Measurements from ENCODE around the gene VAMP1.
A peak's percentile ranks its signal among the peaks of the same experiment; 100 is the strongest.
"Not testable (repeated sequence)": the region's sequence is repeated elsewhere in the genome, so short reads cannot be mapped to it uniquely, and the experiment has no call there.

The VAMP1 gene

DNA sequence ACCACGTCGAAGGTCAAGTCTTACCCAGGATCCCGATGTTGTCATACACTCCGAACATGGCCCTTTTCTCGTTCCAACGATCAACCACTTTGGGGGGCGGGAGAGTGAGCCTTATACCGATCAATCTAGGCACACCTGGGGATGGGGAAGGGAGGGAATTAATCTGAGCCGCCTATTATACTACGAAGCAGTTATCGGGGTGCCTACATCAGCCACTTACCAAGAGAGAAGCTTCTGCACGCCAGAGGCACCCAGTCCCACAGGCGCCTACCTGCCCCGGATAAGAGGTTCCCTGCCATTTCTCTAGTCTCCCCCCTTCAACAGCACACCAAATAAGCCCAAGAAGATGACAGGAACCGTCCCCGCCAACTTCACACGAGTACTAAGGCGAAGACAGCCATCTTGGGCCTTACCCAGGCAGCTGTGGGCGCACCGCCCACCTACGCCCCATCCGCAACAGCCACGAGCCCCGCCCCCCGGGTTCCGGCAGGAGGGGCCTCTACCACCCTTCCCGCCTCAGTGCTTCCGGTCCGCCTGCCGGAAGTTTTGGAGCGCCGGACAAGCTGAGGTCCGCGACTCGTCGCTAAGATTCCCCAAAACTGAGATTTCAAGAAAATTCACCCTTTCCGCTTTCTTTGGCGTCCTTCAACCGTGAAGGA is 22.5 kb upstream of the VAMP1 start, which contains the start of gene MRPL51 (continued):
- no peak for TF ChIP-seq ZNF23 (tag by site-specific recombination; IDR thresholded peaks at IDR 0.05; ENCODE audit: borderline replicate concordance)
- TF ChIP-seq, protein P1, sequence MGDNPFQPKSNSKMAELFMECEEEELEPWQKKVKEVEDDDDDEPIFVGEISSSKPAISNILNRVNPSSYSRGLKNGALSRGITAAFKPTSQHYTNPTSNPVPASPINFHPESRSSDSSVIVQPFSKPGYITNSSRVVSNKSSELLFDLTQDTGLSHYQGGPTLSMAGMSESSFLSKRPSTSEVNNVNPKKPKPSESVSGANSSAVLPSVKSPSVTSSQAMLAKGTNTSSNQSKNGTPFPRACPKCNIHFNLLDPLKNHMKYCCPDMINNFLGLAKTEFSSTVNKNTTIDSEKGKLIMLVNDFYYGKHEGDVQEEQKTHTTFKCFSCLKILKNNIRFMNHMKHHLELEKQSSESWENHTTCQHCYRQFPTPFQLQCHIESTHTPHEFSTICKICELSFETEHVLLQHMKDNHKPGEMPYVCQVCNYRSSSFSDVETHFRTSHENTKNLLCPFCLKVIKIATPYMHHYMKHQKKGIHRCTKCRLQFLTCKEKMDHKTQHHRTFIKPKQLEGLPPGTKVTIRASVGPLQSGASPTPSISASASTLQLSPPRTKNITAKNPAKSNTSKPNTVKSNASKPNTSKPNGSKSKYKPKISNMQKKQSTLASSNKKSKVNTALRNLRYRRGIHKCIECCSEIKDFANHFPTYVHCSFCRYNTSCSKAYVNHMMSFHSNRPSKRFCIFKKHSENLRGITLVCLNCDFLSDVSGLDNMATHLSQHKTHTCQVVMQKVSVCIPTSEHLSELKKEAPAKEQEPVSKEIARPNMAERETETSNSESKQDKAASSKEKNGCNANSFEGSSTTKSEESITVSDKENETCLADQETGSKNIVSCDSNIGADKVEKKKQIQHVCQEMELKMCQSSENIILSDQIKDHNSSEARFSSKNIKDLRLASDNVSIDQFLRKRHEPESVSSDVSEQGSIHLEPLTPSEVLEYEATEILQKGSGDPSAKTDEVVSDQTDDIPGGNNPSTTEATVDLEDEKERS (tag by site-specific recombination; IDR thresholded peaks at IDR 0.05) = no peak
- TF ChIP-seq, protein P2, sequence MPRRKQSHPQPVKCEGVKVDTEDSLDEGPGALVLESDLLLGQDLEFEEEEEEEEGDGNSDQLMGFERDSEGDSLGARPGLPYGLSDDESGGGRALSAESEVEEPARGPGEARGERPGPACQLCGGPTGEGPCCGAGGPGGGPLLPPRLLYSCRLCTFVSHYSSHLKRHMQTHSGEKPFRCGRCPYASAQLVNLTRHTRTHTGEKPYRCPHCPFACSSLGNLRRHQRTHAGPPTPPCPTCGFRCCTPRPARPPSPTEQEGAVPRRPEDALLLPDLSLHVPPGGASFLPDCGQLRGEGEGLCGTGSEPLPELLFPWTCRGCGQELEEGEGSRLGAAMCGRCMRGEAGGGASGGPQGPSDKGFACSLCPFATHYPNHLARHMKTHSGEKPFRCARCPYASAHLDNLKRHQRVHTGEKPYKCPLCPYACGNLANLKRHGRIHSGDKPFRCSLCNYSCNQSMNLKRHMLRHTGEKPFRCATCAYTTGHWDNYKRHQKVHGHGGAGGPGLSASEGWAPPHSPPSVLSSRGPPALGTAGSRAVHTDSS (tag by site-specific recombination; IDR thresholded peaks at IDR 0.05) = no peak
- TF ChIP-seq, protein P3, sequence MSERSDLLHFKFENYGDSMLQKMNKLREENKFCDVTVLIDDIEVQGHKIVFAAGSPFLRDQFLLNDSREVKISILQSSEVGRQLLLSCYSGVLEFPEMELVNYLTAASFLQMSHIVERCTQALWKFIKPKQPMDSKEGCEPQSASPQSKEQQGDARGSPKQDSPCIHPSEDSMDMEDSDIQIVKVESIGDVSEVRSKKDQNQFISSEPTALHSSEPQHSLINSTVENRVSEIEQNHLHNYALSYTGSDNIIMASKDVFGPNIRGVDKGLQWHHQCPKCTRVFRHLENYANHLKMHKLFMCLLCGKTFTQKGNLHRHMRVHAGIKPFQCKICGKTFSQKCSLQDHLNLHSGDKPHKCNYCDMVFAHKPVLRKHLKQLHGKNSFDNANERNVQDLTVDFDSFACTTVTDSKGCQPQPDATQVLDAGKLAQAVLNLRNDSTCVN (tag by site-specific recombination; optimal IDR thresholded peaks at IDR 0.05) = no peak
- TF ChIP-seq YY2 (tag by site-specific recombination; IDR thresholded peaks at IDR 0.05) = peak; percentile 80
- peak; percentile 88; the same call in 1 of the 2 replicates for TF ChIP-seq ZNF2 (tag by site-specific recombination; IDR thresholded peaks at IDR 0.05)
- TF ChIP-seq, protein P4, sequence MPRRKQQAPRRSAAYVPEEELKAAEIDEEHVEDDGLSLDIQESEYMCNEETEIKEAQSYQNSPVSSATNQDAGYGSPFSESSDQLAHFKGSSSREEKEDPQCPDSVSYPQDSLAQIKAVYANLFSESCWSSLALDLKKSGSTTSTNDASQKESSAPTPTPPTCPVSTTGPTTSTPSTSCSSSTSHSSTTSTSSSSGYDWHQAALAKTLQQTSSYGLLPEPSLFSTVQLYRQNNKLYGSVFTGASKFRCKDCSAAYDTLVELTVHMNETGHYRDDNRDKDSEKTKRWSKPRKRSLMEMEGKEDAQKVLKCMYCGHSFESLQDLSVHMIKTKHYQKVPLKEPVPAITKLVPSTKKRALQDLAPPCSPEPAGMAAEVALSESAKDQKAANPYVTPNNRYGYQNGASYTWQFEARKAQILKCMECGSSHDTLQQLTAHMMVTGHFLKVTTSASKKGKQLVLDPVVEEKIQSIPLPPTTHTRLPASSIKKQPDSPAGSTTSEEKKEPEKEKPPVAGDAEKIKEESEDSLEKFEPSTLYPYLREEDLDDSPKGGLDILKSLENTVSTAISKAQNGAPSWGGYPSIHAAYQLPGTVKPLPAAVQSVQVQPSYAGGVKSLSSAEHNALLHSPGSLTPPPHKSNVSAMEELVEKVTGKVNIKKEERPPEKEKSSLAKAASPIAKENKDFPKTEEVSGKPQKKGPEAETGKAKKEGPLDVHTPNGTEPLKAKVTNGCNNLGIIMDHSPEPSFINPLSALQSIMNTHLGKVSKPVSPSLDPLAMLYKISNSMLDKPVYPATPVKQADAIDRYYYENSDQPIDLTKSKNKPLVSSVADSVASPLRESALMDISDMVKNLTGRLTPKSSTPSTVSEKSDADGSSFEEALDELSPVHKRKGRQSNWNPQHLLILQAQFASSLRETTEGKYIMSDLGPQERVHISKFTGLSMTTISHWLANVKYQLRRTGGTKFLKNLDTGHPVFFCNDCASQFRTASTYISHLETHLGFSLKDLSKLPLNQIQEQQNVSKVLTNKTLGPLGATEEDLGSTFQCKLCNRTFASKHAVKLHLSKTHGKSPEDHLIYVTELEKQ (tag by site-specific recombination; IDR thresholded peaks at IDR 0.05; ENCODE audit: borderline replicate concordance) = no peak
- TF ChIP-seq ZNF501 (tag by site-specific recombination; IDR thresholded peaks at IDR 0.05) = peak; percentile 91
- no peak for TF ChIP-seq ZNF16 (tag by site-specific recombination; IDR thresholded peaks at IDR 0.05; ENCODE audit: low read depth)
- peak; percentile 91 for TF ChIP-seq ZNF341 (tag by site-specific recombination; IDR thresholded peaks at IDR 0.05; ENCODE audit: low read depth)
- no peak for TF ChIP-seq ZNF138 (tag by site-specific recombination; IDR thresholded peaks at IDR 0.05; ENCODE audit: borderline replicate concordance)

DNA sequence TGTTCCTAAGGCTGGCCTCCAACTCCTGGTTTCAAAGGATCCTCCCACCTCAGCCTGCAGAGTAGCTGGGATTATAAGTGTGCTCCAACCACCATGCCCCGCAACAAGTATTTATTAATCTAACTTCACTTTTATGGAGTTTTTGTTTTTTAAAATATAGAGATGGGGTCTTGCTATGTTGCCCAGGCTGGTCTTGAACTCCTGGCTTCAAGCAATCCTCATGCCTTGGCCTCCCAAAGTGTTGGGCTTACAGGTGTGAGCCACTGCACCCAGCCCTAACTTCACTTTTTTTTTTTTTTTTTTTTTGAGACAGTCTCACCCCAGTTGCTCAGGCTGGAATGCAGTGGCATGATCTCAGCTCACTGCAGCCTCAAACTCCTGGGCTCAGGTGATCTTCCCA is 20.2 kb upstream of the VAMP1 start:
- H3K9me3 ChIP-seq (ENCODE audit: control insufficient read depth, insufficient read depth, low read depth, low read length); H3K27ac ChIP-seq (ENCODE audit: extremely low read depth, low read depth, low read length); H3K4me1 ChIP-seq (ENCODE audit: control insufficient read depth, insufficient read depth, low read length); H3K4me3 ChIP-seq (ENCODE audit: low read depth, low read length): not testable (repeated sequence)
- TF ChIP-seq, protein P5, sequence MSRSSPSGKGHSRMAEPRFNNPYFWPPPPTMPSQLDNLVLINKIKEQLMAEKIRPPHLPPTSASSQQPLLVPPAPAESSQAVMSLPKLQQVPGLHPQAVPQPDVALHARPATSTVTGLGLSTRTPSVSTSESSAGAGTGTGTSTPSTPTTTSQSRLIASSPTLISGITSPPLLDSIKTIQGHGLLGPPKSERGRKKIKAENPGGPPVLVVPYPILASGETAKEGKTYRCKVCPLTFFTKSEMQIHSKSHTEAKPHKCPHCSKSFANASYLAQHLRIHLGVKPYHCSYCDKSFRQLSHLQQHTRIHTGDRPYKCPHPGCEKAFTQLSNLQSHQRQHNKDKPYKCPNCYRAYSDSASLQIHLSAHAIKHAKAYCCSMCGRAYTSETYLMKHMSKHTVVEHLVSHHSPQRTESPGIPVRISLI (tag by site-specific recombination; IDR thresholded peaks at IDR 0.05) = peak; percentile 63; the same call in 1 of the 2 replicates
- TF ChIP-seq ZNF121 (tag by site-specific recombination; IDR thresholded peaks at IDR 0.05) = peak; percentile 85
- CTCF ChIA-PET = interaction anchor here (1.2 kb wide), 1 partner anchor 25 kb away, joined by 3 read pairs; no protein-coding TSS in a partner anchor
- H3K36me3 ChIP-seq (ENCODE audit: control insufficient read depth in 2 of 2, insufficient read depth in 1 of 2, low read length in 2 of 2) = peaks cover 13 to 25% of the 10 kb centered on the region in 2 experiments
- POLR2A ChIA-PET = interaction anchor here (0.7 to 2.4 kb wide), 3 partner anchors 20 to 44 kb away, joined by 3 to 16 read pairs (median 5); partner anchors contain the start of genes GAPDH and VAMP1
